ENCODE data around the gene ACYP2. TPM values are rescaled to one million over a fixed set of nuclear protein-coding genes. Genes with fewer than 3 reads are reported as not detected.
"Not testable (repeated sequence)": the region's sequence is repeated elsewhere in the genome, so short reads cannot be mapped to it uniquely, and the experiment has no call there.

The ACYP2 gene
- total RNA-seq, 2 donors from 2014 or later, result 9.8 to 10.3 TPM

GRCh38 chr2:54085069-54085468, 30.3 kb upstream of the ACYP2 start:
- Mint-ChIP-seq H3K27ac (peak overlapping the region; percentile 32), H3K4me3 (no peak overlapping the region)

DNA sequence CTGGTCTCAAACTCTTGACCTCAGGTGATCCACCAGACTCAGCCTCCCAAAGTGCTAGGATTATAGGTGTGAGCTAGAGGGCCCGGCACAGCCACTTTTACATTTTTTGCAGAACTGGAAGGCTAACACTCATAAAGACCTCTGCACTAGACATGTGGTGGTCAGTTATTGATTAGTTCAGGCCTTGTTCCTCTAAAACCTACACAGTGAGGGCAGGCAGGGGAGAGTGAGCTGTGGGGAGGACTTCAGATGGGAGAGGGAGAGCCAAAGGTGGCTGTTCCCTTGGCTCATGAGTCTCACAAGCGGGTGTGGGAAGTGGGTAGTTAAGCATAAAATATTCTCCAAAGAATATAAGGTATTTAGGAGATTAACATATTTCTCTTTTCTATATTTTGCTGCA, 29.3 kb upstream of the ACYP2 start:
- Mint-ChIP-seq H3K36me3 (ENCODE audit: low read depth) (no peaks in the 10 kb centered on the region), H3K4me1 (peaks cover 10% of the 10 kb centered on the region), H3K4me3 (no peak overlapping the region), H3K27me3 (no peaks in the 10 kb centered on the region), H3K27ac (no peak overlapping the region)
- no peak for ATAC-seq
- no peak for DNase-seq
- H3K9me3 ChIP-seq (ENCODE audit: control insufficient read depth, low read length, poor library complexity, severe bottlenecking), result no peaks in the 10 kb centered on the region

More at GRCh38 chr2:54085069-54085468, 30.3 kb upstream of the ACYP2 start:
- Mint-ChIP-seq H3K27me3 (no peaks in the 10 kb centered on the region), H3K36me3 (ENCODE audit: low read depth) (no peaks in the 10 kb centered on the region), H3K4me1 (peaks cover 8% of the 10 kb centered on the region)
- ATAC-seq (no peak), DNase-seq (no peak)
- H3K9me3 ChIP-seq (ENCODE audit: control insufficient read depth, low read length, poor library complexity, severe bottlenecking), result no peaks in the 10 kb centered on the region

DNA sequence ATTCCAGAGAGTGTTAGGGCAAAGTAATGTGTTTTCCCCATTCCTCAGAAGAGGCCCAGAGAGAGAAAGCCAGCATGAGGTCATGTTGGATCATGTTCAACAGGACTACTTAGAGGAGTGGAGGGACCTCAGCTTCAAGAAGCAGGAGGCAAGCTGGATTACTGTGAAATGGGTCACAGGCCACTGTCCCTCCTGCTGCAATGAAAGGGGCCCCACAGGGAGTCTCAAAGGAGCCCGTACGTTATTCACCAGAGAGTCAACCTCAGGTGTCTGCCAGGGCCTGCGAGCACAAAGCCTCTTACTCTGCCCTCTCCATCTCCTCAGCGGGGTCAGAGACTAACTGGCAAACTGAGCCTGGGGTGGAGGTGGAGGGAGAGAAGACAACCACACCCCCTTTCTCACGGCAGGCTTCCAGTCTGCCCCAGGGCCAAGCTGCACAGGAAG, 27.2 kb upstream of the ACYP2 start:
- H3K9me3 ChIP-seq (ENCODE audit: control insufficient read depth, low read length, poor library complexity, severe bottlenecking), result no peaks in the 10 kb centered on the region
- Mint-ChIP-seq H3K36me3 (ENCODE audit: low read depth) (no peaks in the 10 kb centered on the region), H3K4me1 (peaks cover 23% of the 10 kb centered on the region), H3K27ac (no peak overlapping the region), H3K4me3 (no peak overlapping the region), H3K27me3 (no peaks in the 10 kb centered on the region)
- DNase-seq, result no peak
- no peak for ATAC-seq

- no peaks in the 10 kb centered on the region for H3K27me3 Mint-ChIP-seq
- H3K36me3 Mint-ChIP-seq (ENCODE audit: low read depth), result no peaks in the 10 kb centered on the region
- peaks cover 25% of the 10 kb centered on the region for H3K4me1 Mint-ChIP-seq
- no peak overlapping the region for H3K27ac Mint-ChIP-seq
- no peak for ATAC-seq
- DNase-seq, result no peak
- H3K9me3 ChIP-seq (ENCODE audit: control insufficient read depth, low read length, poor library complexity, severe bottlenecking), result no peaks in the 10 kb centered on the region
- no peak overlapping the region for H3K4me3 Mint-ChIP-seq
These were observed 26.7 kb upstream of the ACYP2 start for GRCh38 chr2:54088719-54089118.

- H3K4me1 Mint-ChIP-seq, result peaks cover 26% of the 10 kb centered on the region
- no peaks in the 10 kb centered on the region for H3K36me3 Mint-ChIP-seq (ENCODE audit: low read depth)
- no peak for ATAC-seq
- no peak overlapping the region for H3K4me3 Mint-ChIP-seq
- H3K9me3 ChIP-seq (ENCODE audit: control insufficient read depth, low read length, poor library complexity, severe bottlenecking), result no peaks in the 10 kb centered on the region
- H3K27ac Mint-ChIP-seq, result peak overlapping the region; percentile 84
- H3K27me3 Mint-ChIP-seq, result no peaks in the 10 kb centered on the region
- no peak for DNase-seq
These were observed 24.8 kb upstream of the ACYP2 start for GRCh38 chr2:54090521-54091117.

GRCh38 chr2:54092940-54093339, 22.5 kb upstream of the ACYP2 start:
- H3K4me3 Mint-ChIP-seq, result peak overlapping the region; percentile 80

DNA sequence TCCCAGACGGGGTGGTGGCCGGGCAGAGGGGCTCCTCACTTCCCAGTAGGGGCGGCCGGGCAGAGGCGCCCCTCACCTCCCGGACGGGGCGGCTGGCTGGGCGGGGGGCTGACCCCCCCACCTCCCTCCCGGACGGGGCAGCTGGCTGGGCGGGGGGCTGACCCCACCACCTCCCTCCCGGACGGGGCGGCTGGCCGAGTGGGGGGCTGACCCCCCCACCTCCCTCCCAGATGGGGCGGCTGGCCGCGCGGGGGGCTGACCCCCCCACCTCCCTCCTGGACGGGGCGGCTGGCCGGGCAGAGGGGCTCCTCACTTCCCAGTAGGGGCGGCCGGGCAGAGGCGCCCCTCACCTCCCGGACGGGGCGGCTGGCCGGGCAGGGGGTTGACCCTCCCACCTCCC, 20.0 kb upstream of the ACYP2 start:
- not testable (repeated sequence) for H3K9me3 ChIP-seq (ENCODE audit: control insufficient read depth, low read length, poor library complexity, severe bottlenecking); ATAC-seq; H3K27me3 Mint-ChIP-seq; DNase-seq; H3K27ac Mint-ChIP-seq; H3K36me3 Mint-ChIP-seq (ENCODE audit: low read depth); H3K4me3 Mint-ChIP-seq
- peaks cover 34% of the 10 kb centered on the region for H3K4me1 Mint-ChIP-seq

More at GRCh38 chr2:54092940-54093339, 22.5 kb upstream of the ACYP2 start:
- H3K4me1 Mint-ChIP-seq, result peaks cover 24% of the 10 kb centered on the region
- ATAC-seq, result peak; percentile 86
- peak overlapping the region; percentile 95 for H3K27ac Mint-ChIP-seq
- H3K36me3 Mint-ChIP-seq (ENCODE audit: low read depth), result no peaks in the 10 kb centered on the region
- H3K9me3 ChIP-seq (ENCODE audit: control insufficient read depth, low read length, poor library complexity, severe bottlenecking), result no peaks in the 10 kb centered on the region
- DNase-seq, result no peak
- H3K27me3 Mint-ChIP-seq, result no peaks in the 10 kb centered on the region

DNA sequence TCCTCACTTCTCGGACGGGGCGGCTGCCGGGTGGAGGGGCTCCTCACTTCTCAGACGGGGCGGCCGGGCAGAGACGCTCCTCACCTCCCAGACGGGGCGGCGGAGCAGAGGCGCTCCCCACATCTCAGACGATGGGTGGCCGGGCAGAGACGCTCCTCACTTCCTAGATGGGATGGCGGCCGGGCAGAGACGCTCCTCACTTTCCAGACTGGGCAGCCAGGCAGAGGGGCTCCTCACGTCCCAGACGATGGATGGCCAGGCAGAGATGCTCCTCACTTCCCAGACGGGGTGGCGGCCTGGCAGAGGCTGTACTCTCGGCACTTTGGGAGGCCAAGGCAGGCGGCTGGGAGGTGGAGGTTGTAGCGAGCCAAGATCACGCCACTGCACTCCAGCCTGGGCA, 19.3 kb upstream of the ACYP2 start:
- not testable (repeated sequence) for DNase-seq; H3K27me3 Mint-ChIP-seq; H3K9me3 ChIP-seq (ENCODE audit: control insufficient read depth, low read length, poor library complexity, severe bottlenecking); H3K4me3 Mint-ChIP-seq; H3K36me3 Mint-ChIP-seq (ENCODE audit: low read depth); ATAC-seq; H3K27ac Mint-ChIP-seq
- peaks cover 32% of the 10 kb centered on the region for H3K4me1 Mint-ChIP-seq

DNA sequence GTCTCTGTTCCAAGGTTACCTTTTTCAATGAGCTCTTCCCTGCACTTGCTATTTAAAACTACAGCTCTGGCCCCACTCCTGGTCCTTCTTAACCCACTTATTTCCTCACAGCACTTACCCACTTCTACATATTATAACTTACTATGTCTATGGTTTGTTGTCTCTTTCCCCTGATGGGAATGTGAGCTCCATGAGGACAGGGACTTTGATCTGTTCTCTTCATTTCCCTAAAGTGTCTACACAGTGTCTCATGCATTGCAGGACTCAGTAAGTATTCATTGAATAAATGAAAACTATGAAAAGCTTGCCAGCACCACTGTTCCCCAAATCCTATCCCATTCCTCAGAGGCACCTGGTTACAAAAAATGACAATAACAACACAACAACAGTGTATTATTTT, 18.3 kb upstream of the ACYP2 start:
- Mint-ChIP-seq H3K27me3 (no peaks in the 10 kb centered on the region), H3K36me3 (ENCODE audit: low read depth) (peaks cover 5% of the 10 kb centered on the region), H3K4me3 (no peak overlapping the region), H3K4me1 (peaks cover 26% of the 10 kb centered on the region), H3K27ac (no peak overlapping the region)
- no peaks in the 10 kb centered on the region for H3K9me3 ChIP-seq (ENCODE audit: control insufficient read depth, low read length, poor library complexity, severe bottlenecking)
- DNase-seq, result no peak
- no peak for ATAC-seq

GRCh38 chr2:54099370-54099769, 16.0 kb upstream of the ACYP2 start:
- no peak overlapping the region for H3K27ac Mint-ChIP-seq

GRCh38 chr2:54099829-54100585, 15.4 kb upstream of the ACYP2 start:
- H3K4me1 Mint-ChIP-seq, result peaks cover 16% of the 10 kb centered on the region
- H3K9me3 ChIP-seq (ENCODE audit: control insufficient read depth, low read length, poor library complexity, severe bottlenecking), result no peaks in the 10 kb centered on the region
- no peak overlapping the region for H3K4me3 Mint-ChIP-seq
- peak; percentile 66 for ATAC-seq
- DNase-seq, result no peak
- H3K27ac Mint-ChIP-seq, result peak overlapping the region; percentile 70
- no peaks in the 10 kb centered on the region for H3K27me3 Mint-ChIP-seq
- peaks cover 5% of the 10 kb centered on the region for H3K36me3 Mint-ChIP-seq (ENCODE audit: low read depth)

More at GRCh38 chr2:54099370-54099769, 16.0 kb upstream of the ACYP2 start:
- H3K36me3 Mint-ChIP-seq (ENCODE audit: low read depth), result peaks cover 5% of the 10 kb centered on the region
- DNase-seq (no peak), ATAC-seq (no peak)
- H3K9me3 ChIP-seq (ENCODE audit: control insufficient read depth, low read length, poor library complexity, severe bottlenecking), result no peaks in the 10 kb centered on the region
- H3K4me1 Mint-ChIP-seq, result peaks cover 16% of the 10 kb centered on the region
- H3K27me3 Mint-ChIP-seq, result no peaks in the 10 kb centered on the region
- no peak overlapping the region for H3K4me3 Mint-ChIP-seq

DNA sequence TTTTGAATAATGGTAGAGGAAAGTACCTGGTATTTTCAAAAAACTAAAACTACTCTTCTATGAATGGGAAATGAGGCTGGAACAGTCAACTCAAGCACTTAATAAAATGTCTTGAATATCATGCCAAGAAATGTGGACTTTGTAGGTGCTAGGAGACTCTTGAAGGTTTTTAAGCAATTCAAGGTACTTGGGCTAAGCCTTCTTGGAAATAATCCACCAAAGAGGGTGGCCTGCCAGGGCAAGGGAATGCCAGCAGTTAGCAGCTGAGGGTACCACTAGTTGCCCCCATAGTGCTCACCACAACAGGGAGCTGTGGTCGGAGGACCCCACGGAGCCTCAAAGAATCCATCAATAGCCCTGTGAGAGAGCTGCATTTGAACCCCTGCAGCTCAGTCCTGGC, 14.6 kb upstream of the ACYP2 start:
- peaks cover 16% of the 10 kb centered on the region for H3K4me1 Mint-ChIP-seq
- DNase-seq, result no peak
- no peaks in the 10 kb centered on the region for H3K9me3 ChIP-seq (ENCODE audit: control insufficient read depth, low read length, poor library complexity, severe bottlenecking)
- H3K36me3 Mint-ChIP-seq (ENCODE audit: low read depth), result peaks cover 5% of the 10 kb centered on the region
- H3K27ac Mint-ChIP-seq, result peak overlapping the region; percentile 70
- H3K27me3 Mint-ChIP-seq, result no peaks in the 10 kb centered on the region
- no peak for ATAC-seq
- H3K4me3 Mint-ChIP-seq, result no peak overlapping the region

GRCh38 chr2:54103454-54104314, 11.7 kb upstream of the ACYP2 start:
- H3K36me3 Mint-ChIP-seq (ENCODE audit: low read depth), result peaks cover 3% of the 10 kb centered on the region
- peaks cover 11% of the 10 kb centered on the region for H3K4me1 Mint-ChIP-seq
- H3K4me3 Mint-ChIP-seq, result no peak overlapping the region
- H3K27ac Mint-ChIP-seq, result peak overlapping the region; percentile 29
- H3K27me3 Mint-ChIP-seq, result no peaks in the 10 kb centered on the region
- peak; percentile 76 for ATAC-seq
- no peaks in the 10 kb centered on the region for H3K9me3 ChIP-seq (ENCODE audit: control insufficient read depth, low read length, poor library complexity, severe bottlenecking)
- DNase-seq, result peak in 1 of 3 donors; percentile 20

All from T-helper 17 cell (primary cell).